Activated naive CD4-positive, alpha-beta T cell treated with anti-CD3 and anti-CD28 coated beads, Interleukin-2, amount 50 U/mL, for 24 hours (primary cell): ENCODE results near the gene SORCS2.

Experiments used
- H3K27ac Mint-ChIP-seq: one replicate; pipeline ENCODE4 v1.8.0; 2021; ENCODE audit warnings: mild to moderate bottlenecking, mixed read lengths
- H3K27me3 Mint-ChIP-seq: one replicate; pipeline ENCODE4 v1.8.0; 2021; ENCODE audit warnings: mixed read lengths
- H3K36me3 Mint-ChIP-seq: one replicate; pipeline ENCODE4 v1.8.0; 2021; ENCODE audit warnings: mixed read lengths
- H3K4me1 Mint-ChIP-seq: one replicate; pipeline ENCODE4 v1.8.0; 2021; ENCODE audit warnings: mixed read lengths
- H3K4me3 Mint-ChIP-seq: one replicate; pipeline ENCODE4 v1.8.0; 2021; ENCODE audit warnings: mild to moderate bottlenecking, mixed read lengths
- H3K9me3 Mint-ChIP-seq: one replicate; pipeline ENCODE4 v1.8.0; 2021; ENCODE audit warnings: mixed read lengths

Gene SORCS2

GRCh38 chr4:7306021-7306965 is 114.0 kb downstream of the SORCS2 start:
- no peaks in the 10 kb centered on the region for H3K36me3 Mint-ChIP-seq
- no peak overlapping the region for H3K27ac Mint-ChIP-seq
- no peaks in the 10 kb centered on the region for H3K4me1 Mint-ChIP-seq
- no peak overlapping the region for H3K4me3 Mint-ChIP-seq
- peaks cover 2% of the 10 kb centered on the region for H3K27me3 Mint-ChIP-seq
- no peaks in the 10 kb centered on the region for H3K9me3 Mint-ChIP-seq

DNA sequence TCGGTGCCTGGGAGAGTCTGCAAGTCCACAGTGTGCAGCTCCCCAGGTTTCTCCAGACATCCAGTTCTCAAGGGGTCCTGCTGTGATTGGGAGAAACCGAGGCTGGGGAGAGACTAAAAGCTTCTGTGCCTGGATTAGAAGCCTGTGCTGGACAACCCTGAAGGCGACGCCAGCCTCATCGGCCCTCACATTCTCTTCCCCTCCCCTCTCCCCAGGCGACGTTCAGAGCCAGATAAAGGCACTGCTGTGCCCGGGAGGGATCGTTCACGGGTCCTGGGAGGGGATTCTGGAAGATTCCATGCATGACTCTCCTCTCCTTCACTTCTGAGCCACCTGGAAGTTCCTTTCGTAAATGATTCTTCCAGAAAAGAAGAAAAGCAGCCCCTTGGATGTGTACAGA is 114.6 kb downstream of the SORCS2 start:
- Mint-ChIP-seq H3K27ac (no peak overlapping the region), H3K36me3 (no peaks in the 10 kb centered on the region), H3K4me1 (no peaks in the 10 kb centered on the region), H3K27me3 (peaks cover 2% of the 10 kb centered on the region), H3K4me3 (no peak overlapping the region), H3K9me3 (no peaks in the 10 kb centered on the region)

DNA sequence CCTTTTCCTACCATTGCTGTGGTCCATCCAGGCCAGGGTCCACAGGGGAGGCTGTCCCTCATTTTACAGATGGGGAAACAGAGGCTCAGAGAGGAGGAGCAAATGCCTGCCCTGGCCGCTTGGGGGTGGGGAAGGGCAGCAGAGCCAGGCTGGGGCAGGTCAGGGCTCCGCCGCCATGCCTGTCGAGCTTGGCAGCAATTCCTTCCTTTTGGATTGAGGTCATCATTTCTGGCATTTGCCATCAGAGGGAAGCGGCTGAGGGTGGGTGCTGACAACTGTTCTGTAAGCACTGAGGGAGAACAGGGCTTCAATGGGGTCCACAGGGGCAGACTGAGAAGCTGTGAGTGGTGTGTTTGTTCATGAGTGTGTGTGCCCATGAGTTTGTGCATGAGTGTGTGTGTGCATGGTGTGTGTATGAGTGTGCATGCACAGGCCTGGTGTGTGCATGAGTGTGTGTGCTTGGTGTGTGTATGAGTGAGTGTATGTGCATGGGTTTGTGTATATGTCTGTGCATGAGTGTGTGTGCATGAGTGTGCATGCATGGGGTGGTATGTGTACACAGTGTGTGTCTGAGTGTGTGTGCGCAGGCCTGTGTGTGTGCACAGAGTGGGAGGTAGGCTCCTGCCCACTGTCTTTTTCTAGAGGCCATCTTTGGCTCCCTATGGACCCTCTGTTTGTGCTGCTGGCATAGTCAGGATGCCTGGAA is 115.2 kb downstream of the SORCS2 start:
- Mint-ChIP-seq H3K36me3 (no peaks in the 10 kb centered on the region), H3K9me3 (no peaks in the 10 kb centered on the region), H3K4me1 (no peaks in the 10 kb centered on the region), H3K27me3 (peaks cover 2% of the 10 kb centered on the region), H3K4me3 (no peak overlapping the region), H3K27ac (no peak overlapping the region)

- no peak overlapping the region for H3K4me3 Mint-ChIP-seq
- H3K9me3 Mint-ChIP-seq = no peaks in the 10 kb centered on the region
- no peaks in the 10 kb centered on the region for H3K36me3 Mint-ChIP-seq
- no peaks in the 10 kb centered on the region for H3K4me1 Mint-ChIP-seq
- H3K27ac Mint-ChIP-seq = no peak overlapping the region
- H3K27me3 Mint-ChIP-seq = no peaks in the 10 kb centered on the region
These were observed 116.8 kb downstream of the SORCS2 start for GRCh38 chr4:7309181-7309580.

DNA sequence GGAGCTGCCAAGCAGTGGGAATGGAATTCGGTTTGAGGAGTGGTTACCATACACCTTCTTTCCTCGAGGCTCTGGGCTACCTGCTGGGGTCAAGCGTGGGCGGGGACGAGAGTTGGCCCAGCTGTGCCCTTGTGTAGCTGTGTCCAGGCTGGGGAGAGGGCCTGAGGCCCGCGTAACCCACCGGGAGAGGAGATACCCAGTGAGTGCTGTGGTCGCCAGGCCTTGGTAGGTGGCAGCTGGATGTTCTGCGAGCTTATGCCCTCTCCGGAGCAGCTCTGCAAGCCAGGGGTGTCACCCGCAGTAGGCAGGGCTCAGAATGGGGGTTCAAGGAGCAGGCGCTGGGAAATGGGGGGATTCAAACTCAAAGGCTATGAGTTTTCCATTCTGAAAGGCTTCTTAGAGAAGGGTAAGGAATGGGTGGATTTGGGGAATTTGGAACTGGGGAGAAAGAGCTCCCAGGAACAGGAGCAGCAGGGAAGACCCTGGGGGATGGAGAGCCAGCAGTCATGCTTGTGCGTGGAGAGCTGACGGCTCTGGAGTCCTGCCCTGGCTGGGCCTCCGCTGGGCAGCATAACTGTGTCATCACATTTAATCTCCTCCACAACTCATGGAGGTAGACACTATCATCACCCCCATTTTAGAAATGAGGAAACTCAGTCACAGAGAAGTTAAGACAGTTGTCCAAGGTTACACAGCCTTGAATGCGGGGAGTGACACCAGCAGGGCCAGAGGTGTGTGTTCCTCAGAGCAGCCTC is 117.5 kb downstream of the SORCS2 start:
- Mint-ChIP-seq H3K4me3 (no peak overlapping the region), H3K36me3 (no peaks in the 10 kb centered on the region), H3K9me3 (no peaks in the 10 kb centered on the region), H3K27me3 (no peaks in the 10 kb centered on the region), H3K27ac (no peak overlapping the region), H3K4me1 (no peaks in the 10 kb centered on the region)

DNA sequence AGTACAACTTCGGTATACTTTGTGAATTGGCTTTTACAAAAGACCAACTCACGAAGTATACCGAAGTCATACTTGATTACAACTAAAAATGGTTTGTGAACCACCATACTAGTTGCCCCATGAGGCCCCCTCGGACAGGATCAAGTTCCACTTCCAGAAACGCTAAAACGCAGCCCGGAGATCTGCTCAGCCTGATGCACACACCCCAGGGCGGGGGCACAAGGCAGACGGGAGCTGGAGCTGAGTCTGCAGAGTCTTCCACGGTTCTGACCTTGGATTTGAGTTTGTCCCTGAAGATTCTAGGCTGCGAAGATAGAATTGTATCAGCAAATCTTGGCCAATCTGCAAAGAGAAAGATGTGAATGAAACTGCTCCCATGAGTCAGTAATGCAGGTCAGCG is 118.1 kb downstream of the SORCS2 start:
- Mint-ChIP-seq H3K27ac (no peak overlapping the region), H3K4me3 (no peak overlapping the region), H3K4me1 (no peaks in the 10 kb centered on the region), H3K27me3 (no peaks in the 10 kb centered on the region), H3K36me3 (no peaks in the 10 kb centered on the region), H3K9me3 (no peaks in the 10 kb centered on the region)

- Mint-ChIP-seq H3K36me3 (no peaks in the 10 kb centered on the region), H3K27ac (no peak overlapping the region), H3K27me3 (no peaks in the 10 kb centered on the region), H3K9me3 (no peaks in the 10 kb centered on the region), H3K4me1 (no peaks in the 10 kb centered on the region), H3K4me3 (no peak overlapping the region)
These were observed 118.9 kb downstream of the SORCS2 start for GRCh38 chr4:7311205-7311604.

DNA sequence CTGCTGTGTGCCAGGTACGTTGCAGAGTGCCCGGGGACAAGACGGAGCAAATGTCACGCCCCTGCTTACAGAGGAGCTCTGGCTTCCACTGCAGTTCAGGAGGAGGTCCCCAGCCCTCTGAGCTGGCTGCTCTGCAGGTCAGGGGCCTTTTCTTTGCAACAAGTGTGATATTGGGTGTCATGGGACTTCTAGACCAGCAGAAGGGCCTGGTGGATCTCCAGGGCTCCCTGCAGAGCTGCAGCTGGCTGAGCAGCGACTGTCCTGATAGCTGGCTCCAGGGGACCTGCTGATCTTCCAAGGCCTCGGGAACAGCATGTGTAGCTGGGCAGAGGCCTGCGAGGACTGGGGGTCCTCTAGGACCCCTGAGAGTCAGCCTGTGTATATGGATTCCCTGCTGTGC is 120.4 kb downstream of the SORCS2 start:
- Mint-ChIP-seq H3K4me3 (no peak overlapping the region), H3K36me3 (no peaks in the 10 kb centered on the region), H3K4me1 (no peaks in the 10 kb centered on the region), H3K9me3 (no peaks in the 10 kb centered on the region), H3K27me3 (no peaks in the 10 kb centered on the region), H3K27ac (no peak overlapping the region)

DNA sequence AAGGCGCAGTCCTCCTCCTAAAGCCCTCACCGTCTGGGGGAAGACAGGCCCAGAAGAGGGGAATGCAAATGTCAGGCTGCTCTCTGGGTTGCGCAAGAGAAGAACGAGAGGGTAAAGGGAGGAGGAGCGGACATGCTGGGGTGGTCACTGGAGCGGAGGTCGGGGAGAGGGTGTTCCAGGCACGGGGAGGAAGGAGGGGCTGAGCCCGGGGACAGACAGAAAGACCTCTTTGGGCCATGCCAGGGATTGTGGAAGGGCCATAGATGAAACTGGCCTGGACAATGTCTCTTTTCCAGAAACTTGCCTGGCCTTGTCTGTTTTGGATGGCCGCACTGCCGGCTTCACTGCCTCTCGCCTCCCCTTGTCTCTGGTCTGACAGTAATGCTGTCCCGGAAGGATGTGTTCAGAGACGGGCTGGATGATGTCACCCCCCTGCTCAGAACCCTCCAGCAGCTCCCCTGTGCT is 121.0 kb downstream of the SORCS2 start:
- no peaks in the 10 kb centered on the region for H3K27me3 Mint-ChIP-seq
- H3K36me3 Mint-ChIP-seq = no peaks in the 10 kb centered on the region
- no peaks in the 10 kb centered on the region for H3K4me1 Mint-ChIP-seq
- no peak overlapping the region for H3K4me3 Mint-ChIP-seq
- H3K27ac Mint-ChIP-seq = no peak overlapping the region
- H3K9me3 Mint-ChIP-seq = no peaks in the 10 kb centered on the region

DNA sequence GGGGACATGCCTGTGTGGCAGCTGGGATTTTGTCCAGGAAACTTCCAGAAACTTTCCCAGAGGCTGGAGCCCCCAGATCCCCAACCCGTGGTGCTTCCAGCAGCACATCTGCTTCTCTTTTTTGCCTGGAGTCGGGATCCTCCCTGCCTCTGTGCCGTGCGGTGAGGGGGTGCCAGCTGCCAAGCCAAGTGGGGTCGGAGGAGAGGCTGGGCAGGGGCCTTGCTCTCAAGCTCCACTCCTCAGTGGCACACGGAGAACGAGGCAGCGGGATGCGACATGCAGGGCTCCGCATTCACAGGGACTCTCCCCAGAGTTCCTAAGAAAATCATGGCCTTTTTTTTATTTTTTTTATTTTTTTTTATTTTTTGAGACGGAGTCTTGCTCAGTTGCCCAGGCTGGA is 121.7 kb downstream of the SORCS2 start:
- Mint-ChIP-seq H3K4me3 (no peak overlapping the region), H3K9me3 (no peaks in the 10 kb centered on the region), H3K36me3 (no peaks in the 10 kb centered on the region), H3K27ac (peak overlapping the region; percentile 37), H3K4me1 (no peaks in the 10 kb centered on the region), H3K27me3 (no peaks in the 10 kb centered on the region)

GRCh38 chr4:7315286-7315685 is 122.9 kb downstream of the SORCS2 start:
- Mint-ChIP-seq H3K27me3 (no peaks in the 10 kb centered on the region), H3K9me3 (no peaks in the 10 kb centered on the region), H3K4me3 (no peak overlapping the region), H3K36me3 (no peaks in the 10 kb centered on the region), H3K27ac (no peak overlapping the region), H3K4me1 (no peaks in the 10 kb centered on the region)

GRCh38 chr4:7315935-7316334 is 123.6 kb downstream of the SORCS2 start:
- no peaks in the 10 kb centered on the region for H3K36me3 Mint-ChIP-seq
- no peaks in the 10 kb centered on the region for H3K9me3 Mint-ChIP-seq
- H3K4me1 Mint-ChIP-seq = no peaks in the 10 kb centered on the region
- no peak overlapping the region for H3K4me3 Mint-ChIP-seq
- no peaks in the 10 kb centered on the region for H3K27me3 Mint-ChIP-seq
- H3K27ac Mint-ChIP-seq = no peak overlapping the region

DNA sequence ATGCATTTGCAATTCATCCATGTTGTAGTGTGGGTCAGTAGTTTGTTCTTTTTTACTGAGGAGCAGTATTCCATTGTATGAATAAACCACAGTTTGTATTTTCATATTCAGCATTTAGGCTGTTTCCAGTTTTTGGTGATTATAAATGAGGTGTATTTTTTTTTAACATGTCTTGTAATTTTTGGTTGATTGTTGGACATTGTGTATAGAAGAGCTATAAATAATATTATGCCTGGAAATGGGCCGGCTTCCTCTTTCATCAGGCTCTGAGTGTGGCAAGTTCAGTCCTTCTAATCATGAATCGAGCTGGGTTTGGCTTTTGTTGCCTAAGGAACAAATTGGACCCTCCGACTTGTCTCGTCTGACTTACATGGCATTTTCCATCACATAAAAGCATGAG is 126.7 kb downstream of the SORCS2 start:
- H3K36me3 Mint-ChIP-seq = no peaks in the 10 kb centered on the region
- H3K4me1 Mint-ChIP-seq = no peaks in the 10 kb centered on the region
- H3K9me3 Mint-ChIP-seq = no peaks in the 10 kb centered on the region
- no peak overlapping the region for H3K27ac Mint-ChIP-seq
- H3K27me3 Mint-ChIP-seq = peaks cover 1% of the 10 kb centered on the region
- no peak overlapping the region for H3K4me3 Mint-ChIP-seq

DNA sequence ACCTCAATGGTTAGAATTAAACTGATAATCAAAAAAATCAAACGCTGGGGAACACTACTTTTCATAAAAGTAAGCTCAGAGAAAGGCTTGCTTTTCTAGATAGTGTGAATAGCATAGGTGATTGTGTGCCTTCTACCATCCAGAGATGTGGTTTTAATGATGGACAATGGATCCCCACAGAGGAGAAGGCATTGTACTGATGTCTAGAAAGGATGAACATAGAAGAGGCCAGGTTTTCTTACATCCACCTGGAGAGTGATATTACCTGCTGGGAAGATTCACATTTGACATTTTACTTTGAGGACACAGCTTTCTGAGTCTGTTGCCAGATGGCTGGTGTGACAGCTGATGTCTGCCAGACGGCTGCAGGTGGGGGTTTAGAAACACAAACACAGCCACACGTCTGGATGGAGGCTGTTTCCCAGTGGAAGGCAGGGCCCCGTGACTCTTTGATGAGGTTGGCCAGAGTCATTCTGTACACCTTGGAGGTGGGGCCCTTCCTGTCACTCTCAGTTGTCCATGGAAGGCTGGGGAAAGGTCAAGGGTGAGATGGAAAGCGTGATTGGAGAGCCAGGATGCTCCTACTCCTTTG is 128.0 kb downstream of the SORCS2 start:
- H3K36me3 Mint-ChIP-seq = no peaks in the 10 kb centered on the region
- peaks cover 1% of the 10 kb centered on the region for H3K27me3 Mint-ChIP-seq
- H3K9me3 Mint-ChIP-seq = no peaks in the 10 kb centered on the region
- no peak overlapping the region for H3K4me3 Mint-ChIP-seq
- H3K27ac Mint-ChIP-seq = no peak overlapping the region
- H3K4me1 Mint-ChIP-seq = no peaks in the 10 kb centered on the region

- no peaks in the 10 kb centered on the region for H3K36me3 Mint-ChIP-seq
- no peak overlapping the region for H3K4me3 Mint-ChIP-seq
- peaks cover 3% of the 10 kb centered on the region for H3K27me3 Mint-ChIP-seq
- H3K4me1 Mint-ChIP-seq = no peaks in the 10 kb centered on the region
- H3K9me3 Mint-ChIP-seq = no peaks in the 10 kb centered on the region
- no peak overlapping the region for H3K27ac Mint-ChIP-seq
These were observed 130.0 kb downstream of the SORCS2 start for GRCh38 chr4:7322166-7322991.
